CD4-positive, alpha-beta T cell treated with Interleukin-4 for 4 hours (primary cell): ENCODE data around the gene TNFAIP6.
"Not testable (repeated sequence)": the region's sequence is repeated elsewhere in the genome, so short reads cannot be mapped to it uniquely, and the experiment has no call there.

ENCODE experiments used
- DNase-seq: peaks from one replicate; pipeline ENCODE4 v3.0.0-alpha.2; 2020

The TNFAIP6 gene

DNA sequence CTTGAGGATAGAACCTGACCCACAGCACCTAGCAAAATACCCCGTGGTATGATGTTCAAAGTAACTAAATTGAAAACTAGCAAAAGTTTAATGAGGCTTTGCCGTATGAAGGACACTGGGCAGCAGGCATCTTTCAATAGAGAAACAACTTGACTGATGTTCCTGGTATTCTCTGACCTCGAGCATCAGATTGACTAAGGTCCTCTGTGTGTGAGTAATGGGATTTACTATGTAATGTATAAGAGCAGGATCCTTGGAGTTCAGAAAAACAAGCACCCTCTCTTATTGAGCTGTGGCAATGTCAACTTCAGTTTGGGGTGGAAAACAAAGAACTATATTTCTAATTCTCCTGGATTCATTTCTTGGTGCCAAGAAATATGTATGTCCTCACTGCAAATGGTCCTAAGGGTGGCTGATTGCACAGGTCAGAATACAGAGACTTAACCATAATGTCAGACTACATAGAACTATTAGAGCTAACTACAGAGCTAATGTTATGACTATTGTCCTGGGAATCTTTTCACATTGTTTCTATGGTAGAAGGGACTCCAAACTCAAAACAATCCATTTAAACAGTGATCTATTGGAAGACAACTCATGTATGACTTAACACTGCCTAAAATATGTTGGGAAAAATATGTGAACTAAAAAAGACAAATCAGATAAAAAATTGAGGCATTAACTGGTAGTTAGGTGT is 4.4 kb downstream of the TNFAIP6 start:
- no peak for DNase-seq

- no peak for DNase-seq
Measured at GRCh38 chr2:151363709-151364108, 6.3 kb downstream of the TNFAIP6 start.

GRCh38 chr2:151367571-151367970 is 10.2 kb downstream of the TNFAIP6 start:
- no peak for DNase-seq

DNA sequence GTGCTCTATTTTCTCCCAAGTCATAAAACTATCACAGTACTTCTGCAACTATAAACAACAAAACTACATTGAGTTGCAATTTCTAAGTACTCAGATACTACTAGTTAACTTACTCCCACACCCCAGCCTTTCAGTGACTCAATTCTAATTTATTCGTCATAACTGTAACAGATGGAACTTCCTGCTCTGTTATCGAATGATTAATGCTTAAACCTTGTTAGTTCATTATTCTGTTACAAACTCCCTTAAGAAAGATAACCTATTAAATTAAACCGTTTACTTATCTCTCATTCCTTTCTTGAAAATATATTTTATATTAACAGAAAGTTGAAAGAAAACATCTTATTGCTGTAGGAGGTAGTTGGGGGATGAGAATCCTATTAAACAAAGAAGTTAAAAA is 17.0 kb downstream of the TNFAIP6 start:
- DNase-seq: no peak

- no peak for DNase-seq
Measured at GRCh38 chr2:151379169-151379568, 21.8 kb downstream of the TNFAIP6 start.

GRCh38 chr2:151380580-151381235 is 23.3 kb downstream of the TNFAIP6 start:
- no peak for DNase-seq

DNA sequence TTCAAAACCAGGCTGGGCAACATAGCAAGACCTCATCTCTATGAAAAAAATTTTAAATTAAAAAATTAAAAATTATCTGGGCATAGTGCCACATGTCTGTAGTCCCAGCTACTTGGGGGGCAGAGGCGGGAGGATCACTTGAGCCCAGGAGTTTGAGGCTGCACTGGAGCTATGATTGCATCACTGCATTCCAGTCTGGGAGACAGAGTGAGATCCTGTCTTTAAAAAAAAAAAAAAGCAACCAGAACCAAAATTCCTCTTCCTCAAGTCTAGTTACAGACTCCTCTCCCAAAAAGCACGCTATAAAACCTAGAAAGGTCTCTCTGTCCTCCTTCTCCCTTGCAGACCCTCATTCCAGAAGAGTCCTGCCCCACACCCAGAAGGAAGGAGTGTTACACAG is 23.9 kb downstream of the TNFAIP6 start:
- no peak for DNase-seq

DNA sequence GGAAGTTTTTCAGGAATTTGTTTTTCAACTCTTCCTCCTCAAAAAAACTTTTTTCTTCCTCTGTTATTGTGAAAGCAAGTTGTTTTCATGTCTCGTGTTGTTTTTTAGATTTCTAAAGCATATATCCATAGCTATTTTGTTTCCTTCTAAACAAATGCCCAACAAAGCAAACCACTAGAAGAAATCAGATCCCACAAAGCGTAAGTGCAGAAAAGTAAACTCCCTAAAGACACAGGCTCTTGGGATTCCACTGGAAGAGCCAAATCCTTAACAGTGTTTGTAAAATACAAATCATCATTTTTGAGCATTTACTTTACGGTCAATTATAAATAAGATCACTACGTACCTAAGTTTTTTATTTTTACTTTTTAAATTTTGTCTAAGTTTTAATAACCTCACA is 30.6 kb downstream of the TNFAIP6 start:
- DNase-seq: no peak

GRCh38 chr2:151391436-151391835 is 34.0 kb downstream of the TNFAIP6 start:
- no peak for DNase-seq

- DNase-seq: no peak
Measured at GRCh38 chr2:151394509-151394908, 37.1 kb downstream of the TNFAIP6 start.

GRCh38 chr2:151395509-151396374 is 38.4 kb downstream of the TNFAIP6 start:
- DNase-seq: no peak

DNA sequence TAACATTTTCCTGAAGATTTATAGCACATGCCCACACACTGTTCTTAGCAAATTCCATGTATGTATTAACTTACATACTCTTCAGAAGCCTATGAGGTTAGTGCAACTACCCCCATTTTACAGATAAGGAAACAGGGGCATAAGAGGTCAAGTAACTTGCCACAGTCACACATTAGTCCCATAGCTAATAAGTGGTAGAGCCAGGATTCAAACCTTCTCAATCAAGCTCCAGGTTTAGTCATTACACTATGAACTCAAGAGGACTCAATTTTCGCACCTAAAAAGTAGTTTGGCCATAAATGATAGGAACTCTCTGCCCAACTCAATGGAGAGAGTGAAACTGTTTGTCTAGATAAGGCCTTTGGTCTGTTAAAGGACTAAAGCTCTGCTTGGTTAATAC is 42.6 kb downstream of the TNFAIP6 start:
- no peak for DNase-seq

DNA sequence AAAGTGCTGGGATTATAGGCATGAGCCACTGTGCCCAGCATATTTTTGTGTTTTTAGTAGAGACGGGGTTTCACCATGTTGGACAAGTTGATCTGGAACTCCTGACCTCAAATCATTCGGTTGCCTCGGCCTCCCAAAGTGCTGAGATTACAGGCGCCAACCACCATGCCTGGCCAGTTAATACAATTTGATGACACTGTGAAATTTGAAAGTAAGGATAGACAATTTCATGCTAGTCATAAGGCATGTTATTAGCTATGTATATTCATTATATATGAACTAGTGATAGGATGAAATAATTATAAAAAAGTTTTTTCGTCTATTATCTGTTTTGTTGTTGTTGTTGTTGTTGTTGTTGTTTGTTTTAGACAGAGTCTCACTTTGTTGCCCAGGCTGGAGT is 43.8 kb downstream of the TNFAIP6 start:
- DNase-seq: no peak

GRCh38 chr2:151403914-151404313 is 46.5 kb downstream of the TNFAIP6 start:
- DNase-seq: no peak

DNA sequence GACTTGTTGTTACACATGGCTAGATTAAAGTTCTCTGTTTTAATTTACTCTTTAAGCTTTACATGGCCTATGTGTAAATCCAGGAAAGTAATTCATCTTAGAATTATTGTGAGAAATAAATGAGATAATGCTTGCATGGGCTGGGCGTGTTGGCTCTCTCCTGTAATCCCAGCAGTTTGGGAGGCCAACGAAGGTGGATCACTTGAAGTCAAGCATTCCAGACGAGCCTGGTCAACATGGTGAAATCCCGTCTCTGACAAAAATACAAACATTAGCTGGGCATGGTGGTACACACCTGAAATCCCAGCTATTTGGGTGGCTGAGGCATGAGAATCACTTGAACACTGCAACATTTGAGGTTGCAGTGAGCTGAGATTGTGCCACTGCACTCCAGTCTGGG is 48.0 kb downstream of the TNFAIP6 start:
- DNase-seq: no peak

GRCh38 chr2:151407281-151407680 is 49.9 kb downstream of the TNFAIP6 start:
- no peak for DNase-seq

GRCh38 chr2:151408788-151409600 is 51.6 kb downstream of the TNFAIP6 start:
- no peak for DNase-seq

DNA sequence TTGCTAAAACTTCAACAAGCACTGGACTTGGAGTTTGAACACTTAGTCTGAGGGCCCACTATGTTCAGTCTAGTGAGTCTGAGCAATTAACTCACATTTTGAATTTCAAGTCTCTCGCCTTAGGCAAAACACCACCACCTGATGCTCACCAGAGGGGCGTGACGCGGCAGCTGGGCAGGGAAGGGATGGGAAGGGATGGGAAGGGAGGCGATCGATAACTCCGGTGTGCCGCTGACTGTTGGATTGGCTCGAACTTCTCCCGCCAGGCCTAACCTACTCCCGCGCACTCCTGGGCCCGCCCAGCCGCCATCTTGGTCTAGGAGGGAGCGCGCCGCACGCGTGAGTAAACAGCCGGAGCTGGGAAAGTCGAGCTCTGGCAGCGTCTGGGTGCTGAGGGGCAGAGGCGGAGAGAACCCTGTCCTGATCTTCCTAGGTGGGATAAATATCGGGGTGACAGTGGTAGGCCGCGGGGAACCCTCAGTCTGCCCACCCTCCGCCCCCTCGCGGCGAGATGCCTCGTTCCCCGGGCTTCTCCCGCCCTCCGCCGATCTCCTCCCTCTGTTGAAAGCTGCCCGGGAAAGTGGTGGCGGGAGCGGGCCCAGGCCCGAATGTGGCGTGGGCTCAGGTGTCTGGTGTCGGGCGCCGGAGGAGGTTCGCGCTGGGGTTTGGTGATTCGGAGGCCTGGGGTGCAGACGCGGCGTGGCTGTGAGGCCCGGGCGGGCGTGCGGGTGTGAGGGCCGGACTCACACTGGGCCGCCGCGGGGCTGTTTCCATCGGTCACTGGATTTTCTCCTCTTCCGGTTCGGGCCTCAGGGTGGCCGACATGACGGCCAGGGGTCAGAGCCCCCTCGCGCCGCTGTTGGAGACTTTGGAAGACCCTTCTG is 52.5 kb downstream of the TNFAIP6 start, which contains the start of gene RIF1:
TSS of gene RIF1 (plus strand) at position 302 of the 884 bp plus-strand sequence. CDS start at position 824, 522 bp downstream.
- peak; percentile 69 for DNase-seq

GRCh38 chr2:151410485-151410834 is 53.1 kb downstream of the TNFAIP6 start:
- DNase-seq: peak; percentile 39

GRCh38 chr2:151417650-151418049 is 60.3 kb downstream of the TNFAIP6 start:
- no peak for DNase-seq

GRCh38 chr2:151421681-151422080 is 64.3 kb downstream of the TNFAIP6 start:
- not testable (repeated sequence) for DNase-seq
